Measurements from ENCODE around the gene NRTN.

The NRTN gene

DNA sequence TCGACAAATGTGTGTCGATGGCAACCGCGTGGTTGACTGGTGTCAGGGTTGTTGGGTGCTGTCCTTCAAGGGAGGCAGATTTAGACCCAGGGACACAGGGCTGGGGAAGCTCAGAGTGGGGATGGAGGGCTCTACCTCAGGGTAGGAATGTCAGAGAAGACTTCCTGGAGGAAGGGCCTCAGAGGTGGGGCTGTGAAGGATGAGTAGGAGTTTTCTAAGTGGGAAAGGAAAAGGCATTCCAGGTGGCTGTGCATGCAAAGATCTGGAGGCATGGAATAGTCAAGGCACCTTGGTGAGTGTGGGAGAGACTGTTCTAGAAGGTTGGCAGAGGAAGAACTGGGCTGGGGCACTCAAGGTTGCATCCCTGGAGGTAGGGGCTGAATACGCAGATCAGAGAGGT is 2.0 kb downstream of the NRTN start:
- peak overlapping the region in 1 of 3 experiments; percentile 5 for H3K27ac Mint-ChIP-seq
- H3K36me3 Mint-ChIP-seq (ENCODE audit: low read depth): no peaks in the 10 kb centered on the region
- H3K4me3 Mint-ChIP-seq: peak overlapping the region in 1 of 3 experiments; percentile 11
- no peaks in the 10 kb centered on the region for H3K9me3 Mint-ChIP-seq
- H3K27me3 Mint-ChIP-seq (ENCODE audit: low read depth): peaks cover 49% of the 10 kb centered on the region
- TF ChIP-seq, protein P1, sequence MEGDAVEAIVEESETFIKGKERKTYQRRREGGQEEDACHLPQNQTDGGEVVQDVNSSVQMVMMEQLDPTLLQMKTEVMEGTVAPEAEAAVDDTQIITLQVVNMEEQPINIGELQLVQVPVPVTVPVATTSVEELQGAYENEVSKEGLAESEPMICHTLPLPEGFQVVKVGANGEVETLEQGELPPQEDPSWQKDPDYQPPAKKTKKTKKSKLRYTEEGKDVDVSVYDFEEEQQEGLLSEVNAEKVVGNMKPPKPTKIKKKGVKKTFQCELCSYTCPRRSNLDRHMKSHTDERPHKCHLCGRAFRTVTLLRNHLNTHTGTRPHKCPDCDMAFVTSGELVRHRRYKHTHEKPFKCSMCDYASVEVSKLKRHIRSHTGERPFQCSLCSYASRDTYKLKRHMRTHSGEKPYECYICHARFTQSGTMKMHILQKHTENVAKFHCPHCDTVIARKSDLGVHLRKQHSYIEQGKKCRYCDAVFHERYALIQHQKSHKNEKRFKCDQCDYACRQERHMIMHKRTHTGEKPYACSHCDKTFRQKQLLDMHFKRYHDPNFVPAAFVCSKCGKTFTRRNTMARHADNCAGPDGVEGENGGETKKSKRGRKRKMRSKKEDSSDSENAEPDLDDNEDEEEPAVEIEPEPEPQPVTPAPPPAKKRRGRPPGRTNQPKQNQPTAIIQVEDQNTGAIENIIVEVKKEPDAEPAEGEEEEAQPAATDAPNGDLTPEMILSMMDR (IDR thresholded peaks at IDR 0.05; ENCODE audit: unreplicated experiment in 3 of 3): no peak
- peaks cover 13% of the 10 kb centered on the region for H3K4me1 Mint-ChIP-seq

DNA sequence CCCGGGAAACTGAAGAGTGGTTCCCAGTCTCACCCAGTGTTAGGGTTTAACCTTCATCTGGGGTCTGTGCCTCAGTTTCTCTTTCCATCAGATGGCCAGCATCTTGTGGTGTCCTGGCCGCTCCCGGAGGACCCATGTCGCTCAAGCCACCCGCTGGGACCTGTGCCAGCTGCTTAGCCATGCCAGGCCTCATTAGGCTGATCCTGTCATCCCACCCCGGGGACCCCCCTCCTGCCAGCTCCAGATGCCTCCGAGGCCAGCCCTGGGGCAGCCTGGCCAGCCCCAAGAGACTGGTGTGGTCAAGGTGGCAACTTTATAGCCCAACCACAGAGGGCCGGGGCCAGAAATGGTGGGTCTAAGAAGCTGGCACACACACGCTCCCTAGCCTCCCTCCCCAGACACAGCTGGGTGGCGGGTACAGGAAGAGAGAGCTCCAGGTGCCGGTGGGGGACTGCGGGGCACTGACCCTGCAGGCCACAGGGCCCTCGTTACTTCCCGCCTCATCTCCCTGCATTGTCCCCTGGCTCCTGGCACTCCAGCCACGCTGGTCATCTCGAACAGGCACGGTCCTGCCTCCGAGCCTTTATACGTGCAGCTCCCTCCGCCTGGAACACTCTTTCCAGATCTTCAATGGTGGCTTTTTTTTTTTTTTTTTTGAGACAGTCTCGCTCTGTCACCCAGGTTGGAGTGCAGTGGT is 3.4 kb downstream of the NRTN start:
- TF ChIP-seq, protein P1 (IDR thresholded peaks at IDR 0.05; ENCODE audit: unreplicated experiment in 3 of 3): no peak
- peaks cover 47% of the 10 kb centered on the region for H3K27me3 Mint-ChIP-seq (ENCODE audit: low read depth)
- H3K27ac Mint-ChIP-seq: no peak overlapping the region
- H3K9me3 Mint-ChIP-seq: no peaks in the 10 kb centered on the region
- no peaks in the 10 kb centered on the region for H3K36me3 Mint-ChIP-seq (ENCODE audit: low read depth)
- H3K4me1 Mint-ChIP-seq: peaks cover 4% of the 10 kb centered on the region
- H3K4me3 Mint-ChIP-seq: no peak overlapping the region

DNA sequence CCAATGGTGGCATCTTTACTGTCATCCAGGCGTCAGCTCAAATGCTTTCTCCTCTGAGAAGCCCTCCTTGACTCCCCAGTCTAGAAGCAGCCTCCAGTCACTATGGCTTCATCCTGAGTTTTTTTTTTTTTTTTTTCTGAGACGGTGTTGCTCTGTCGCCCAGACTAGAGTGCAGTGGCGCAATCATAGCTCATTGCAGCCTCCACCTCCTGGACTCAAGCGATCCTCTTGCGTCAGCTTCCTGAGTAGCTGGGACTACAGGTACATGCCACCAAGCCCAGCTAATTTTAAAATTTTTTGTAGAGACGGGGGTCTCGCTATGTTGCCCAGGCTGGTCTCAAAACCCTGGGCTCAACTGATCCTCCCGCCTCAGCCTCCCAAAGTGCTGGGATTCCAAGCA is 4.2 kb downstream of the NRTN start:
- Mint-ChIP-seq H3K36me3 (ENCODE audit: low read depth) (no peaks in the 10 kb centered on the region), H3K9me3 (no peaks in the 10 kb centered on the region), H3K4me3 (no peak overlapping the region), H3K27me3 (ENCODE audit: low read depth) (peaks cover 39% of the 10 kb centered on the region), H3K27ac (no peak overlapping the region), H3K4me1 (no peaks in the 10 kb centered on the region)
- TF ChIP-seq, protein P1 (IDR thresholded peaks at IDR 0.05; ENCODE audit: unreplicated experiment in 3 of 3): no peak

DNA sequence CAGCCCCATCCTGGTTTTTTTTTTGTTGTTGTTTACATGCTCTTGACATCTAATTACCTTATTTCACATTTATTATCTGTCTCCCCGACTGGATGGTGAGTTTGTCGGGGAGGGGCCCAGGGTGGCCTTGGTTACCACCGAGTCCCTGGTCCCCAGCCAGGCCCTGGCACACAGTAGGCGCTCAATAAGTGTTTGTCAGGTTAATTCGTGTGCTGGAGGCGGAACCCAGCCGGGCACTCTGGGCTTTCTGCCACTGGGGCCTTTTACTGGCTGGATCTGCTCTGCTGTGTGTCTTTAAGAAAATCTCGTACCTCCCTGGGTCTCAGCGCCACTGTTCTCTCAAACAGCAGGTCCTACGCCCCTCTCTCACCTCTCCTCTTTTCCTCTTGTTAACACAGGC is 4.6 kb downstream of the NRTN start:
- Mint-ChIP-seq H3K27me3 (ENCODE audit: low read depth) (peaks cover 35% of the 10 kb centered on the region), H3K4me1 (no peaks in the 10 kb centered on the region), H3K4me3 (no peak overlapping the region), H3K36me3 (ENCODE audit: low read depth) (no peaks in the 10 kb centered on the region), H3K9me3 (no peaks in the 10 kb centered on the region), H3K27ac (no peak overlapping the region)
- TF ChIP-seq, protein P1 (IDR thresholded peaks at IDR 0.05; ENCODE audit: unreplicated experiment in 3 of 3): no peak

DNA sequence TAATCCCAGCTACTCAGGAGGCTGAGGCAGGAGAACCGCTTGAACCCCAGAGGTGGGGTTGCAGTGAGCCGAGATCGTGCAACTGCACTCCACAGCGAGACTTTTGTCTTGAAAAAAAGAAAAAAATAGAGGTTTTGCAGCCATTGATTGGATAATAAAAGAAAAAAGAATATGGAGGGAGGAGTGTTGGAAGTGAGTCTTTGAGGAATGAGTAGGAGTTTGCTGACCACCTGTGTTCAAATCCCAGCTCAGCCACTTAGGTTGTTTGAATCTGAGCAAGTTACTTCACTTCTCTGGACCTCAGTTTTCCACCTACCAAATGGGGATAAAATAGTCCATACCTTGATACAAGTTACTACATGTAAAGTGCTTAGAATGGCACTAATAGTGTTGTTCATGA is 6.2 kb downstream of the NRTN start:
- peaks cover 28% of the 10 kb centered on the region for H3K27me3 Mint-ChIP-seq (ENCODE audit: low read depth)
- H3K9me3 Mint-ChIP-seq: no peaks in the 10 kb centered on the region
- no peaks in the 10 kb centered on the region for H3K36me3 Mint-ChIP-seq (ENCODE audit: low read depth)
- TF ChIP-seq, protein P1 (IDR thresholded peaks at IDR 0.05; ENCODE audit: unreplicated experiment in 3 of 3): no peak
- H3K27ac Mint-ChIP-seq: no peak overlapping the region
- H3K4me1 Mint-ChIP-seq: no peaks in the 10 kb centered on the region
- H3K4me3 Mint-ChIP-seq: no peak overlapping the region

Measured in nephron (organoid).